Esophagus muscularis mucosa (tissue), 4 donors: ENCODE data around the gene TEX53. TPM values are rescaled to one million over a fixed set of nuclear protein-coding genes. Genes with fewer than 3 reads are reported as not detected.

Experiments used
- DNase-seq: peaks from one replicate; pipeline ENCODE4 v3.0.0-alpha.2; 2017; ENCODE audit errors: extremely low spot score
- H3K27ac ChIP-seq, 4 donors: fragments of 200-600 bp; sonication (generic); replicated peaks in 1 of 4; 1 replicate in 3 of 4; 2 replicates in 1 of 4; pipeline ENCODE4 v1.5.1; 2016 to 2019; ENCODE audit warnings: mild to moderate bottlenecking in 1 of 4
- H3K27me3 ChIP-seq, 4 donors: fragments of 200-600 bp; sonication (generic); one replicate each; pipeline versions ENCODE4 v1.5.1 to v1.6.0; 2016 to 2019
- H3K36me3 ChIP-seq, 4 donors: fragments of 200-600 bp; sonication (generic); one replicate each; pipeline ENCODE4 v1.5.1; 2016 to 2019
- H3K4me1 ChIP-seq, 4 donors: fragments of 200-600 bp; sonication (generic); one replicate each; pipeline ENCODE4 v1.5.1; 2016 to 2019
- H3K4me3 ChIP-seq, 4 donors: fragments of 200-600 bp; sonication (generic); 1 replicate in 2 of 4; 2 replicates in 2 of 4; pipeline ENCODE4 v1.5.1; 2016 to 2019; ENCODE audit warnings: mild to moderate bottlenecking in 4 of 4, moderate library complexity in 1 of 4
- H3K9me3 ChIP-seq, 4 donors: fragments of 200-600 bp; sonication (generic); 1 replicate in 3 of 4; 2 replicates in 1 of 4; pipeline ENCODE4 v1.5.1; 2016 to 2019
- CTCF ChIP-seq, 3 experiments: fragments of 200-600 bp in 2 of 3; fragments of 450-650 bp in 1 of 3; sonication (generic) in 2 of 3; IDR thresholded peaks; one replicate each; pipeline ENCODE4 v1.5.1; 2017 to 2019; ENCODE audit warnings: antibody characterized with exemption in 3 of 3, mild to moderate bottlenecking in 2 of 3, moderate library complexity in 1 of 3
- EP300 ChIP-seq: sonication (generic); formaldehyde crosslinking; IDR thresholded peaks from one replicate; pipeline ENCODE4 v1.6.1; 2017; ENCODE audit warnings: antibody characterized with exemption
- POLR2A ChIP-seq: fragments of 450-650 bp; IDR thresholded peaks from one replicate; pipeline ENCODE4 v1.6.1; 2017; ENCODE audit warnings: antibody characterized with exemption, moderate library complexity, mild to moderate bottlenecking, low read depth
- POLR2AphosphoS5 ChIP-seq, 2 donors: sonication (generic); formaldehyde crosslinking; IDR thresholded peaks; one replicate each; pipeline ENCODE4 v1.6.1; 2017; ENCODE audit warnings: antibody characterized with exemption in 2 of 2
- WGBS: methylation state at CpG from one replicate; pipeline ENCODE4 v1.1.5; 2018; 5-methylcytosine and 5-hydroxymethylcytosine counted together
- intact Hi-C: fragments of 100-400 bp; cut with DNase I; formaldehyde crosslinking; loops from one replicate; pipeline ENCODE4 v1.15.1; 2023
- total RNA-seq, 4 donors: library from RNA; depleted of rRNA; stranded (reverse); fragments of >200 nt; gene quantifications; one replicate each; pipeline versions ENCODE4 v1.1.0 to v1.2.1, GENCODE V29; 2016

TEX53 gene
- total RNA-seq, 4 donors from 2014 or later = not detected

GRCh38 chr9:114664181-114664580 lies 6.6 kb upstream of the TEX53 start:
- no peaks in the 10 kb centered on the region for H3K9me3 ChIP-seq
- no peak for TF ChIP-seq POLR2A
- no peak for TF ChIP-seq EP300
- no peak for TF ChIP-seq POLR2AphosphoS5 (IDR thresholded peaks at IDR 0.05)
- no peak for TF ChIP-seq CTCF (IDR thresholded peaks at IDR 0.05)
- no peak overlapping the region for H3K4me3 ChIP-seq
- no peaks in the 10 kb centered on the region for H3K4me1 ChIP-seq
- H3K27ac ChIP-seq = no peak overlapping the region
- intact Hi-C loops = loop anchor here (5.0 to 10.0 kb wide), 2 partner anchors 241 to 348 kb away; no protein-coding TSS in a partner anchor
- no peaks in the 10 kb centered on the region for H3K36me3 ChIP-seq
- no peaks in the 10 kb centered on the region for H3K27me3 ChIP-seq
- DNase-seq = no peak
- WGBS = 87% methylated on average over 3 of the region's 3 CpGs

- intact Hi-C loops = loop anchor here (5.0 to 10.0 kb wide), 2 partner anchors 242 to 350 kb away; no protein-coding TSS in a partner anchor
- 55% methylated on average over 8 of the region's 10 CpGs for WGBS
These were observed 4.7 kb upstream of the TEX53 start for GRCh38 chr9:114662081-114662989.

GRCh38 chr9:114656301-114656700 lies 1.3 kb downstream of the TEX53 start:
- intact Hi-C loops = loop anchor here (10.0 kb wide), 1 partner anchor 312 kb away; no protein-coding TSS in a partner anchor
- no peaks in the 10 kb centered on the region for H3K36me3 ChIP-seq
- no peak overlapping the region for H3K27ac ChIP-seq
- H3K4me1 ChIP-seq = peaks cover 0 to 12% (median 10%) of the 10 kb centered on the region in 4 donors
- WGBS = 80% methylated on average over 8 of the region's 12 CpGs
- H3K4me3 ChIP-seq = no peak overlapping the region
- no peaks in the 10 kb centered on the region for H3K27me3 ChIP-seq
- DNase-seq = no peak
- H3K9me3 ChIP-seq = no peaks in the 10 kb centered on the region
- TF ChIP-seq POLR2AphosphoS5 (IDR thresholded peaks at IDR 0.05) (no peak), CTCF (IDR thresholded peaks at IDR 0.05) (no peak), POLR2A (no peak), EP300 (no peak)

More at GRCh38 chr9:114662081-114662989, 4.7 kb upstream of the TEX53 start:
- H3K4me3 ChIP-seq = no peak overlapping the region
- no peak for DNase-seq
- no peaks in the 10 kb centered on the region for H3K9me3 ChIP-seq
- TF ChIP-seq CTCF (IDR thresholded peaks at IDR 0.05) (peak; percentile 55 to 79 (median 64)), EP300 (no peak), POLR2A (no peak), POLR2AphosphoS5 (IDR thresholded peaks at IDR 0.05) (no peak)
- no peaks in the 10 kb centered on the region for H3K36me3 ChIP-seq
- H3K27me3 ChIP-seq = no peaks in the 10 kb centered on the region
- no peak overlapping the region for H3K27ac ChIP-seq
- no peaks in the 10 kb centered on the region for H3K4me1 ChIP-seq

- Histone ChIP-seq H3K9me3 (no peaks in the 10 kb centered on the region), H3K36me3 (no peaks in the 10 kb centered on the region), H3K27me3 (no peaks in the 10 kb centered on the region), H3K27ac (no peak overlapping the region), H3K4me1 (peaks cover 0 to 12% (median 10%) of the 10 kb centered on the region in 4 donors), H3K4me3 (no peak overlapping the region)
- WGBS = 80% methylated on average over 7 of the region's 8 CpGs
- DNase-seq = no peak
- intact Hi-C loops = loop anchor here (10.0 kb wide), 1 partner anchor 311 kb away; no protein-coding TSS in a partner anchor
- no peak for TF ChIP-seq EP300
These were observed 1.9 kb downstream of the TEX53 start for GRCh38 chr9:114655689-114656088.

GRCh38 chr9:114653556-114654159 lies 3.9 kb downstream of the TEX53 start:
- DNase-seq = peak; percentile 93
- TF ChIP-seq POLR2AphosphoS5 (IDR thresholded peaks at IDR 0.05) (no peak), EP300 (no peak), CTCF (IDR thresholded peaks at IDR 0.05) (peak; percentile 87 to 90 (median 89)), POLR2A (no peak)
- H3K4me3 ChIP-seq = no peak overlapping the region
- peaks cover 0 to 12% (median 10%) of the 10 kb centered on the region in 4 donors for H3K4me1 ChIP-seq
- WGBS = 33% methylated on average over 6 of the region's 6 CpGs
- H3K9me3 ChIP-seq = no peaks in the 10 kb centered on the region
- H3K36me3 ChIP-seq = peaks cover 0 to 5% (median 1%) of the 10 kb centered on the region in 4 donors
- intact Hi-C loops = loop anchor here (2.0 to 10.0 kb wide), 2 partner anchors 167 to 309 kb away; no protein-coding TSS in a partner anchor
- no peaks in the 10 kb centered on the region for H3K27me3 ChIP-seq
- peak overlapping the region in 3 of 4 donors; percentile 30 to 46 (median 36) for H3K27ac ChIP-seq
